LHCN-M2 (cell line): ENCODE data around the gene RASAL2. TPM values are rescaled to one million over a fixed set of nuclear protein-coding genes. Genes with fewer than 3 reads are reported as not detected.

Experiments
- DNase-seq: peaks from one replicate; pipeline ENCODE4 v3.0.0-alpha.2; 2012; ENCODE audit warnings: low read depth
- total RNA-seq: library from RNA; depleted of rRNA; stranded (reverse); fragments of >200 nt; gene quantifications from 2 replicates; pipeline ENCODE4 v1.2.3, GENCODE V29; 2014

The RASAL2 gene
- total RNA-seq, 1 experiment from 2014 or later, result 33.0 TPM

DNA sequence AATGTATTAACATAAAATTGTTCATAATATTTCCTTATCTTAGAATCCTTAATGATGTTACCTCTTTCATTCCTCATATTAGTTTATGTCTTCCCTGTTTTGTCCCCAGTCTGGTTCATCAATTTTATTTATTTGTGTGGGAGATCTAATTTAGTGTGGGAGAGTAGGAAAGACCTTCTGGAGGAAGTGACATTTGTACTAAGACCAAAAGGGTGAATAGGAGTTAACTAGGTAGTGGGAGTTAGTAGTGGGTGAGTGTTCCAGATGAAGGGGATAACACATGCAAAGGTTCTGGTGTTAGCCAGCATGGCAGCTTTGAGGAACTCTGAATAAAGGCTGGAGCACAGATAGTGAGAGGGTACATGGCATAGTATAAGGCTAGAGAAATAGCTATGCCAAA lies 21.4 kb downstream of the RASAL2 start:
- DNase-seq, result no peak

DNA sequence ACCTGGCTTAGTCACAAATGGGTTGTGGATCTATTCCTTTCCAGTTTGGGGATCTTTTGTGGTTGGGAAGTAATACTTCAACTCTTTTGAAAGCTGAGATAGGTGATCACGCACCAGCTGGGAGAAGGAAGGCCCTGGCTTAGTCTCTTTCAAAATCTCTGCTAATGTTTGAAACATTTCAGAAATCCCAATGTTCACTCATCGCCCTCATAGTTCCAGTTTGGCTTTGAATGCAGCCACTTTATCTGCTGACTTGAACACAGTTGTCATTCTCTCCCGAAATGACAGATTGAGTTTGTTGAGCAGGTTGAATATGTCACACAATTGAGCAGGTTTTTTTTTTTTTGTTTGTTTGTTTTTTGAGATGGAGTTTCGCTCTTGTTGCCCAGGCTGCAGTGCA lies 24.6 kb downstream of the RASAL2 start:
- no peak for DNase-seq

DNA sequence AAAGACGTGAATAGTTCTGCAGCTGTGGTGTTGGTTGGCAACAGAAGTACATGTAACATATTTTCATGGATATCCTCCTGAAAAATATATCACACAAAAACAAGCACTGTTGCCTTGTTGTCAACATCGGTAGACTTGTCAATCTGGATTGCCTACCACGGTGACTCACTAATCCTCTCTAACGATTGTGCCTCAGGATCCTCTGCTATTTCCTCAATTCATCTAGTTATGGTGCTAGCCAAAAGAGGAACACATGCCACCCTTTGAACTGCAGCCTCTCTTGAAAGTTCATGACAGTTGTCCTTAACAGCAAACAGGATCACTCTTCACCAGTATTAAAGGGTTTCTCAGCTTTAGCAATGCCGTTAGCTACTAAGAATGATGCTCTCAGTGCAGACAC lies 25.7 kb downstream of the RASAL2 start:
- DNase-seq, result no peak

DNA sequence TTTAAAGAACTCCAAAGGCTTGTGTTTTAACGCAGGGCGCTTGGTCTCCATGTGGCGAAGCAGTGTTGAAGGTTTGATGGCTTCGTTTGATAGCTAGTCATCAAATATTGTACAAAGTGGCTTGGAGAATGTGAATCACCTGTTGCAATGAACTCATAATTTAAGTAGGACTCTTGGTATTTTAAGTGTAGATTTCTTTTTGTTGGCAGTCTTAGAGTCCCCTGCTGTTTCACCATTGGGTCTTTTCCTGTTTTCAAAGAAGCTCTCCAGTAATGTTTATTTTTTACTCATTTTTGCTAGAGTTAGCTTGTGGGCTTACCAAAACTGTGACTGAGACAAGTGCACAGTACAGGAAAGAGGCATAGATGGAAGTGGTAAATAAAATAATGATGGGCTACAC lies 26.2 kb downstream of the RASAL2 start:
- no peak for DNase-seq

DNA sequence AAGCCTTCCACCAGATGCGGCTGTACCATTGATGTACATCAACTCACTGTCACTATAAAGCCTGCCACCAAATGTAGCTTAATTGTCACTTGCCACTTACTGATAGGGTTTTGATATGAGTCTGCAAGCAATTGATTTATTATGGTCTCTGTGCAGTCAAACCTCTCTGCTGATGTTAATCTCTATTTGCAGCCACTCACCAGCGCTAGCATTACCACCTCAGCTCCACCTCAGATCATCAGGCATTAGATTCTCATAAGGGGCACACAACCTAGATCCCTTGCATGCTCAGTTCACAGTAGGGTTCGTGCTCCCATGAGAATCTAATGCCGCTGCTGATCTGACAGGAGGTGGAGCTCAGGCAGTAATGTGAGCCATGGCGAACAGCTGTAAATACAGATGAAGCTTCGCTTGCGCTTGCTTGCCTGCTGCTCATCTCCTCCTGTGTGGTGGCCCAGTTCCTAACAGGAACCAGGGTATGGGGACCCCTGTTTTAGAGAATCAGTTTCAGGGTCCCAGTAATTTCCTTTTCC lies 26.7 kb downstream of the RASAL2 start:
- peak; percentile 90 for DNase-seq

DNA sequence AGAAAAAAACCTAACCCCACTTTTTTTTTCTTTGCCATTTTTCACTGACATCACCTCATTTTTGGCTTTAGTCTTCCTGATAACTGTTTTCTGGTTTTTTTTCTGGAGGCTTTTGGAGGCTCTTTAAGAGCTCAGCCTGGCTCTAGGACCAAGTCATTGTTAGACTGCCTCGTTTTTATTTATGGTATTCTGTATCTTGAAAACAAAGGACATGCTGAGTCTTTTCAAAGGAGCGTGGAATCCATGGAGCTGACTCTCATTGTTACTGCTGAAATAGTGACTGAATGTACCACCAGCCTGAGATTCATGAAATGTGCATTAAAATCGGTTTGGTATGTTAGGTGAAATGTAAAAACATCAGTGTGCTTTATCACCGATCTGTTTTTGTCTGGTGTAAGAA lies 28.0 kb downstream of the RASAL2 start:
- DNase-seq, result no peak

DNA sequence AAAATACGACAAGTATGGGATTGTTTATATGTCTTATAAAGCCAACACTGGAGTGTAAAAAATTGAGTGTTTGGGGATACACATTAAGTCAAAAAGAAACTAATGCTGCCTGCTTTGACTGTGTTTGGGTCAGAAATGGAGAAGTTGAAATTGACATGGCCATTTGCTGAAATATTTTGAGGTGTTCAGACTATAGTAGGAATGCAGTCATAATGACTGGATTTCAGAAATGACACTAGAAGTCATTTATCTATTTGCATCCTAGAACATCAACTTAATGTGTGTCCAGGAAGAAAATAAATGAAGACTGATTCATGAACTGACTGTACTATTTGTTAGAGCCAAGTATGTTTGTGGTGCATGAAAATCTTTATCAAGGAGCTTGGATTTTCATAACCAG lies 28.4 kb downstream of the RASAL2 start:
- DNase-seq, result no peak

DNA sequence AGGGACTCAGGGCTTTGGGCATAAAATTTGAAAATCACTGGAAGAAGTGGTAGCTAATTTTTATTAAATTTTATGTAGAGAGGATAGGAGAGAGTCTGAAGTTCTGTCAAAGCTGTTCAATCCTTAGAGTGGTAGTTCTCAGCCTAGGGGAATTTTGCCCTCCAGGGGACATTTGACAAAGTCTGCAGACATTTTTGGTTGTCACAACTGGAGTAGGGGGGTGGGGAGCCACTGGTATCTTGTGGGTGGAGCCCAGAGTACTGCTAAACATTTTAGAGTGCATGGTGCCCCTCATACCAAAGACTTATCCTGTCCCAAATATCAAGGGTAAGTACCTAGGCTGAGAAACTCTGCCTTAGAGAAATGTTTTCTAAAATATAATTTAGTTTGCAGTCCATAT lies 30.2 kb downstream of the RASAL2 start:
- DNase-seq, result no peak

DNA sequence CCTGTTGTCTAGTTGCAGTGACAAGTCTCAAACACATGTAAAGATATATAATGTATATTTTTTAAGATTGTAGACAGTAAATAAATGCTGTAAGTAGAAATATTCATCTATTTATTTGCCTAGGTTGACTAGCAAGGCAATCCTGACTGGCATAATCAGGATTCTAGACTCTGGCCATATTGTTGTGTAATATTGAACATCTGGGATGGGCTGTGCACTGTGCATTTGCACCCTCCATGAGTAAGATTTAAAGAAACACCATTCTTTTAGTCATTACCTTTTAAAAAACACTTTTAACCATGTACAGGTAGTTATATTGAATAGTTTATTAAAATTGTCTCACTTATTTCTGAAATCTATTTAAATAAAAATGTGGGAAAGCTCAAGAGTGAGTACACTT lies 32.4 kb downstream of the RASAL2 start:
- DNase-seq, result no peak

DNA sequence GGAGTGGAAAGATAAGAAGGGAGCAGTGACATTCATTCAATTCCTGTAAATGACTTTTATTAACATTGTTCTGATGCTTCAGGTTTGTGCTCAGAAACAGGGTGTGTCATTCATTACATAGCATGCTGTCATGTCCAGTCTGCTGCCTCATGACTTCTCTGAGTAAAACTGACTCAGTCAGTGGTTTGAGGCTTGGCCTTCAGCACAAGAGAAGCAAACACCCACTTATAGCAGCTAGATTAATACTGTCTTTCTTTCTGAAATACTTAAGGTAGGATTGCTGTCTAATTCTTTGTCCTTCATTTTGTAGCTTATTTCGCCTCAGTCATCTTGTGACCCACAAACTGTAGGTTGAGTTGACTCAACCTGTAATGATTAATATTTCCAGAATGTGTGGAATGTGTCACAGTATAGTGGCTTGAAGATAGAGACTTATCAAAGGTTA lies 32.9 kb downstream of the RASAL2 start:
- peak; percentile 95 for DNase-seq

DNA sequence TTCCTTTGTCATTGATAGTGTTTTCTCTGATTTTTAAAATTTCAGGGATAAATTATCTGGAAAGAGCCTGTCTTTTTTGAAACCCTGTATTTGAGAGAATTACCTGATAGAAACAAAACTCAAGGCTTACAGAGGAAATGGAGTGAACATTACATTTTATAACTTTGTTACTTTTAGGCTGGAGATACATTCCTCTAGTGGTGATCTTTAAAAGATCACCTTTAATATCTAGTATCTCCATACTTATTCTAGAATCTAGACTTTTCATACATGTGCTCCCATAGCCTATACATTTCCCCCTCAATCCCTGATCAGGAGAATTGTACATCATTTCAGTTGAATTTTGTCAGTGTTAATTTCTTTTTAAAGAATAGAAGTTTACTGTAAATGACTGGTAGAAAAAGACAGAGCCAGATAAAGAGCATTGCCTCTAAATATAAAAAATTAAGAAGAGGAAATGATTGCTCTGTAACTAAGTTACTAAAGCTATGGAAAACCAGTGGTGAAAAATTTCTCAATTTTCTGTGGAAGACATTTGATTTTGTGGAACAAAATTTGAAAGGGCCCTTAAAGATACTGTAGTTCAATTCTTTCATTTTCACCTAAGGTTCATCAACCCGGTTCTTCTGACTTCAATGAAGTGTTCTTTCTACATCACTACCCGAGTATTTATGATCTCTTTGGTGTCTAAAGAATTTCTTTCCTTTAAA lies 33.7 kb downstream of the RASAL2 start:
- DNase-seq, result no peak

DNA sequence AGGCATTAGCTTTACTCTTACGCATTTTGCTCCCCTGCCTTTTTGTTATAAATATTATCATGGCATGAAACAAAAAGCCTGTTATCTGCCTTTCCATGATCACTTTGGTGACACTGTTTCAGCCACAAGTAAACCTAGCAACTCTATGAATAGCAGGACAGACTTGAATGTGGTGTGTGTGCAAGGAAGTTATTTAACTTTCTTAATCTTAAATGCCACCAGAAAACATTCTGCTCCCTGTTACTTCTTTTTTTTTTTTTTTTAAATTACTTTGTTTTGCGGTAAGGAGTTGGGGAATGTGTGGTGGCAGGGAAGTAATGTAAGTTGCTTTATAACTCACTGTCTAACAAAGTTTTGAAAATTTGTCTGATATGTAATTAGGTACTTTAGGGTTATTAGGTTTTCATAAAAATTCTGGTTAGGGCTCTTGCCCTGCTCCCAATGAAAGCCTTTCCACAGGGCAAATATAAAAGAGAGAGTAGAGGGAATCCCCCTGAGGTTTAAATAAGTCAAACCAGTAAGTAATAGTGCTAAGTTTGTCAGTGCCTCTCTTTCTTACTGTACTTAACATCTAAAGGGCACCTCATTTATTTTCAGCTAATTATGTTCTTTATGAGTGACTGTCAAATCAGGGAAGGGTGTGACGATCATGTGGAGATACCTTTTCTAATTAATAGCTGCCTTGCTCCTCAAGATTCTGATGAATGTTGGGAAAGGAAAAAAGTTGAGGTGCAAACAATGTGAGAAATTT lies 39.5 kb downstream of the RASAL2 start:
- DNase-seq, result no peak

DNA sequence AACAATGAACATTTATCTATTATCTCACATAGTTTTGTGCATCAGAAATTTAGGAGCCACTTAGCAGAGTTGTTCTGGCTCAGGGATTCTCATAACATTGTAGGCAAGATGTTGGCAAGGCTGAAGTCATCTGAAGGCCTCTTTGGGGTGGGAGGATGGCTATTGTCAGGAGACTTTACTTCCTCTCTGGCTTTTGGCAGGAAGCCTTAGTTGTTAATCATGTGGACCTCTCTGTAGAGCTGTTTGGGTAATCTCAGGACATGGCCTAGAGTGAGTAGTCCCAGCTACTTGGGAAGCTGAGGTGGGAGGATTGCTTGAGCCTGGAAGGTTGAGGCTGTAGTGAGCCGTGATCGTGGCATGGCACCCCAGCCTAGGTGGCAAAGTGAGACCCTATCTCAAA lies 40.2 kb downstream of the RASAL2 start:
- peak; percentile 73 for DNase-seq

DNA sequence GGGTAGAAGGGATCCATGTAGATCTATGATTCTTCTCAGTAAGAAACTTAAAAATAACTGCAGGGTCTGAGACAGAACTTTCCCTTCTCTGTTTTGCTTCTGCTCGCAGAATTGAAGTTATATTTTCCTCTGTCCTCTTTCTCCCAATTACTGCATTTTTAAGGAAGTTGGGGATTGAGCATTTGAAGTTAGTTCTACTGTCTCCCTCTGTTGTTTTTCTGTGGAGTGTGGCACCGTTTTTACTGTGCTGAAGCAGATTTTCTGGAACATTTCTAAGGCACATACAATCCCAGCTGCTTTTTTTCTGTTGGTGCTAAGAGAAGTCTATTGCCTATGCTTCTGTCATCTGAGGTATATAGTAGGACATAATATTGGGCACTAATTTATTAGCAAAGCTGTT lies 43.3 kb downstream of the RASAL2 start:
- no peak for DNase-seq

DNA sequence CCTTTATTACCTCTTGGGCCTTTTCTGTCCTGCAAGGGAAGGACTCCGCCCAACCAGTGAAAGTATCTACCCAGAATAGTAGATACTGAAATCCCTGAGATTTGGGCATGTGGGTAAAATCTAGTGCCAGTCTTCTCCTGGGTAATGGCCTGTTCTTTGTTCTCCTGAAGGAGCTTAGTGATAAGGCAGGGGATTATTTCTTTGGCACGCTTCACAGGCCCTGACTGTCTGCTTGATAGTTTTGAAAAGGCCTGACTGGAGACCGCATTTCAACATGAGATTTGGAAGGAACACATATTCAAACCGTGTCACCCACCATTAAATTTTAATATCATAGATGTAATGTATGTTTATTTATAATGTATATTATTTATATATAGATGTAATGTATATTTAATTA lies 48.9 kb downstream of the RASAL2 start:
- no peak for DNase-seq

DNA sequence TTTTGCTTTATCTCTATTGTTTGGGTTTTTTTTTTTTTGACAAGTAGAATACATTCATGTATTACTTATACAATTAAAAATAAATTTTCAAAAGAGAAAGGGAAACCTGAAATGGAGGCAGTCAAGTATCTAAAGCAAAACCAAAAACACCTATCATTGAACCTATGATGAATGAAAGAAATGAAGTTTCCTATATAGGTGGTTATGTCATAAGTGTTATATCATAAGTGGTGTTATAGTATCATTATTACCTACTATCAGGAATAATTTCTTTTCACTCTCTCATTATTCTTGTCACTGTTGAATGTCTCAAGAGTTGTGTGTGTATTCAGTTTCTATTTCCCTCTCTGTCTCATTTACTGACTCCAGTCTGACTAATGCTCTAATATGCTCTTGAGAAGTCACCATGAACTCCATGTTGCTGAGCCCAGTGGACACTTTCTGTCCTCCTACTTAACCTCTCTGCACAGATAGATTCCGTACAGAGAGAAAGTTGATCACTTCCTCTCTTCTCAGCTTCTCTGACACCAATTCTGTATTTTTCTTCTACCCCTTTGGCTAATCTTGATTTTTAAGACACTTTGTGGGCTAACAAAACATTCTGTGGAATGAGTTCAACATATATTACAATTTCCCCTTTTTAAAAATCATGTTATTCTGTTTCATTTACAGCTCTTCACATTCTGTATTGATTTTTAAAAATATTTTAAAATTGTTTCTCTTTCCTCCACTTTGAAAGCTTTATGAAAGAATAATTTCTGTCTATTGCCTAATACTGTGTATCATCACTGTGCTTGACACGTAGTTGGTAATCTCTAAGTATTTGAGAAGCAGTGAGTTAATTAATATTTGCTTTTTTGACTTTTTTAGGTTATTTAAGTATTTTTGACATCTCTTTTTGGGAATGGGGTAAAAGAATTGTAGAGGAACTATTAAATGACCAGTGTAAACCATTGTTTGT lies 50.1 kb downstream of the RASAL2 start:
- DNase-seq, result peak; percentile 67

DNA sequence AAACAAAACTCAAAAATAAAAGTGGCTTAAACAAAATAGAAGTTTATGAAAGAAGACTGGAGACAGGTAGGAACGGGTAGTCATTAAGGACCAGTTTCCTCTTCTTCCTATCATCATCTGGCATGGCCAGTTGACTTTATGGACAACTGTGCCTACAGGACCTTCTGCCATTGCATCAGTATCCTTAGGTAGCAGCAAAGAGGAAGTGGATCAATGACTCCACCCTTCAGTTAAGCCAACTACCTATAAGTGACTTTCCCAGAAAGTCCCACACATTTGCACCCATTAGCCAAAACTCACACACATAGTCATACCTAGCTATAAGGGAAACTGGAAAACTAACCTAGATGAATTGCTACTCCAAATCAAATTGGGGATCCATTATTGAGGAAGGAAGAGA lies 51.7 kb downstream of the RASAL2 start:
- no peak for DNase-seq

DNA sequence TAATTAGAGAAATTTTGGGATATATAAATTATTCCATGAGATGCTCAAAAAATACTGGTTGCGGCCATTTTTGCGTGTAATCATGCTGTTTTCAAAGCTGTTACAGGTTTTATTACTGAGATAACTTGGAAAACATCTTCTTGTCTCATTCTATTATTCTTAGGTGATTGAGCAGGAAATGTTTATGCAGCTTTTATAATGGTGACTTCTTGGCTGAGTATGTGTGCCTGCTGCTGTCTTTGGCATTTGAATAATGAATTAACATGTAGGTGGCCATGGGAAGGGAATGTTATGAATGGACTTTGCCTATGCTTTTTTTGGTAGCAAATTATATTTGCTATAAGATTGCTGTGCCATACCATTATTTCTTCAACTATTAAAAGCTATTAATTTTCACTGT lies 52.5 kb downstream of the RASAL2 start:
- DNase-seq, result no peak

DNA sequence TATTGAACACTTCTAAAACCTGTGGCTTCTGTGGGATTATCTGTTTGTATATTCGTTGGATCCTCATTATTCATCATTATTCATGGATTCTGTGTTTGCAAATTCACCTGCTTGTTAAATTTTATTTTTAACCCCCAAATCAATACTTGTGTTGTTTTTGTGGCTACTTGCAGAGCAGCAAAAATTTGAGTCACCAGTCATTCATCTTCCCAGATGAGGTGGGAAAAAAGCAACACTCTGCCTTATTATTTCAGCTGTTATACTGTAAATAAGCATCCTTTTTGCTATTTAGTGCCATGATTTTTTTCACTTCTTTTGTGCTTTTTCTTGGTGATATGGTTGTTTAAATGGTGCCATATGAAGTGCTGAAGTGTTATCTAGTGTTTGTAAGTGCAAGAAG lies 56.7 kb downstream of the RASAL2 start:
- peak; percentile 89 for DNase-seq

DNA sequence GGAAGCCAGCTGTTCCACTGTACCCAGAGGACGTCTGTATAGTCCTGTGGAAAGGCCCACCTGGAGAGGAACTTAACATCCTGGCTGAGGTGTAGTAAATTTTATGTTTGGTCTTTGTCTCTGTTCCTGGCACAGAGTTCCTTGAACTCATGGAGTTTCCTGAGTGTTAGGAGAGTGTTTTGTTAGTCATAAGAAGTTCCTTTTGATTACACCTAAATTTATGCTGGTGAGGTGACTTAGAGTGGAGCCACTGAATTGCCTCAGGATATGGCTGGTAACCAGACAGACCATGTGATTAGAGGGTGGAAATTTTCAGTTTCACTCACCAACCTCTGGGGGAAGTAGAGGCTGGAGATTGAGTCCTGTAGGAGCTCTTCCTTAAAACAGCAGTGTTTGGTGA lies 57.9 kb downstream of the RASAL2 start:
- no peak for DNase-seq

DNA sequence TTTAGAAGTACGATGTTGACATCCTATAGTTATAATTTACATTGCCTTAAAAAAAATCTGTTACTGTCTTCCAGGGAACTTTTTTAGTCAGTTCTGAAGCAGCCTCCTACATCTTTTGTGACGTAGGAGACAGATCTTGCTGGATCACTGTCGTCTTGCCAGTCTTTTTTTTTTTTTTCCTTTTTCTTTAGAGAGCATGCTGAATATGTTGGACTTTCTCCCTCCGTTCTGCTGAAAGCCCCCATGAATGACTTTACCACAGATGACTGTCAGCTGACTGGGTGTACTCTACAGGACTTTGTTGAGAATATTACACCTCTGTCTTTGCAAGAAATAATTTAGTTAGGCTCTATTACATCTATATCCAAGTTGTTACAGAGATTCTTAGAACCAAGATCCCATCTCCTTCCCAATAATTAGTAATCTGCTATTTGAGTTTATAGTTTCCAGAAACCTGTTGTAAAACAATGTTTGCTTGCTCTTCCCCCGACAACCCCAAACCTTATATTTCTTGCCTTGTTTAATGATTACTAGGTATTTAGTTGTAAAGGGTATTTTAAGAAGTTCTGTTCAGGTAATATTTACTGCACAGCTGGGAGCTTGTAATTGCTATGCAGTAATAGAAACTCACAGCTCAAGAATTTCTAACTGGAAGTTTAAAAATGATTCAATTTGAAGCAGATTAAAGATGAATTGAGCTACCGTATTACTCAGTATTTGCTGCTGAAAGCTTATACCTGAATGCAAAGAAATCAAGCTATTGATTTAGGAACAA lies 61.8 kb downstream of the RASAL2 start:
- no peak for DNase-seq
